ENCODE measurements around the gene GRID1. TPM values are rescaled to one million over a fixed set of nuclear protein-coding genes. Genes with fewer than 3 reads are reported as not detected.

Gene GRID1
- polyA plus RNA-seq, 1 donor (not counting 4 experiments of a cell fraction or from before 2014, with no cell fraction given): 0.01 TPM

- H3K79me2 ChIP-seq (ENCODE audit: control insufficient read depth, insufficient read depth, low read length): no peaks in the 10 kb centered on the region
- no peak overlapping the region for H3K4me3 ChIP-seq (ENCODE audit: control insufficient read depth in 2 of 3, extremely low read depth in 1 of 3, insufficient read depth in 2 of 3, low read depth in 1 of 3, low read length in 3 of 3)
- no peak overlapping the region for H3K27ac ChIP-seq (ENCODE audit: control insufficient read depth, insufficient read depth, low read length)
- no peak for TF ChIP-seq CTCF (optimal IDR thresholded peaks at IDR 0.05 in 1 of 3, IDR thresholded peaks at IDR 0.05 in 1 of 3, conservative IDR thresholded peaks at IDR 0.05 in 1 of 3; ENCODE audit: extremely low read depth in 1 of 3, insufficient read depth in 2 of 3, low read length in 3 of 3)
- no peak for TF ChIP-seq EZH2 (IDR thresholded peaks at IDR 0.05; ENCODE audit: low read length)
- DNase-seq (ENCODE audit: low read depth, low spot score): no peak
- no peaks in the 10 kb centered on the region for H3K27me3 ChIP-seq (ENCODE audit: control insufficient read depth, extremely low read depth, insufficient read depth, low read length)
- no peak for FAIRE-seq
- no peak overlapping the region for H3K9ac ChIP-seq (ENCODE audit: control insufficient read depth, extremely low read depth, insufficient read depth, low read length)
- H3K4me2 ChIP-seq (ENCODE audit: control insufficient read depth, extremely low read depth, insufficient read depth, low read depth, low read length): no peak overlapping the region
- dilution Hi-C loops (cut with MboI; ENCODE audit: extremely low pct_ligation_motif_present, low sequenced_read_pairs): no loop called here
- H3K9me1 ChIP-seq (ENCODE audit: control insufficient read depth, extremely low read depth, insufficient read depth, low read length): no peaks in the 10 kb centered on the region
- no peaks in the 10 kb centered on the region for H4K20me1 ChIP-seq (ENCODE audit: control insufficient read depth, extremely low read depth, insufficient read depth, low read length)
- no peaks in the 10 kb centered on the region for H3K4me1 ChIP-seq (ENCODE audit: control insufficient read depth, extremely low read depth, insufficient read depth, low read length)
- no peak overlapping the region for H2AFZ ChIP-seq (ENCODE audit: control insufficient read depth, low read length)
- H3K36me3 ChIP-seq (ENCODE audit: control insufficient read depth in 2 of 2, extremely low read depth in 1 of 2, insufficient read depth in 2 of 2, low read length in 2 of 2): no peaks in the 10 kb centered on the region
- no peaks in the 10 kb centered on the region for H3K9me3 ChIP-seq (ENCODE audit: control insufficient read depth, low read depth, low read length)
Observed at GRCh38 chr10:85622425-85622824, 744.2 kb downstream of the GRID1 start.

- no peaks in the 10 kb centered on the region for H3K9me3 ChIP-seq (ENCODE audit: control insufficient read depth, low read depth, low read length)
- no peak overlapping the region for H3K4me2 ChIP-seq (ENCODE audit: control insufficient read depth, extremely low read depth, insufficient read depth, low read depth, low read length)
- TF ChIP-seq CTCF (optimal IDR thresholded peaks at IDR 0.05 in 1 of 3, IDR thresholded peaks at IDR 0.05 in 1 of 3, conservative IDR thresholded peaks at IDR 0.05 in 1 of 3; ENCODE audit: extremely low read depth in 1 of 3, insufficient read depth in 2 of 3, low read length in 3 of 3): no peak
- no peak for TF ChIP-seq EZH2 (IDR thresholded peaks at IDR 0.05; ENCODE audit: low read length)
- H3K4me3 ChIP-seq (ENCODE audit: control insufficient read depth in 2 of 3, extremely low read depth in 1 of 3, insufficient read depth in 2 of 3, low read depth in 1 of 3, low read length in 3 of 3): no peak overlapping the region
- H3K9ac ChIP-seq (ENCODE audit: control insufficient read depth, extremely low read depth, insufficient read depth, low read length): no peak overlapping the region
- dilution Hi-C loops (cut with MboI; ENCODE audit: extremely low pct_ligation_motif_present, low sequenced_read_pairs): no loop called here
- no peaks in the 10 kb centered on the region for H4K20me1 ChIP-seq (ENCODE audit: control insufficient read depth, extremely low read depth, insufficient read depth, low read length)
- H3K27me3 ChIP-seq (ENCODE audit: control insufficient read depth, extremely low read depth, insufficient read depth, low read length): no peaks in the 10 kb centered on the region
- no peaks in the 10 kb centered on the region for H3K79me2 ChIP-seq (ENCODE audit: control insufficient read depth, insufficient read depth, low read length)
- DNase-seq (ENCODE audit: low read depth, low spot score): no peak
- no peak overlapping the region for H3K27ac ChIP-seq (ENCODE audit: control insufficient read depth, insufficient read depth, low read length)
- H3K9me1 ChIP-seq (ENCODE audit: control insufficient read depth, extremely low read depth, insufficient read depth, low read length): no peaks in the 10 kb centered on the region
- no peaks in the 10 kb centered on the region for H3K4me1 ChIP-seq (ENCODE audit: control insufficient read depth, extremely low read depth, insufficient read depth, low read length)
- H3K36me3 ChIP-seq (ENCODE audit: control insufficient read depth in 2 of 2, extremely low read depth in 1 of 2, insufficient read depth in 2 of 2, low read length in 2 of 2): no peaks in the 10 kb centered on the region
- FAIRE-seq: no peak
- H2AFZ ChIP-seq (ENCODE audit: control insufficient read depth, low read length): no peak overlapping the region
Observed at GRCh38 chr10:85621562-85621961, 745.0 kb downstream of the GRID1 start.
